Measurements from ENCODE around the gene MRAS.
"Not testable (repeated sequence)": the region's sequence is repeated elsewhere in the genome, so short reads cannot be mapped to it uniquely, and the experiment has no call there.

Gene MRAS

GRCh38 chr3:138450181-138450580 lies 101.8 kb downstream of the MRAS start:
- Histone ChIP-seq H3K4me3 (replicated peaks; ENCODE audit: low read depth, low read length) (no peak overlapping the region), H3K36me3 (ENCODE audit: control insufficient read depth, insufficient read depth, low read length) (no peaks in the 10 kb centered on the region), H3K27me3 (replicated peaks; ENCODE audit: control insufficient read depth, insufficient read depth, low read length) (peaks cover 1% of the 10 kb centered on the region)
- DNase-seq (ENCODE audit: extremely low read depth, insufficient read length): no peak
- no peak for TF ChIP-seq CTCF (IDR thresholded peaks at IDR 0.05; ENCODE audit: insufficient read depth, low read length, poor library complexity, severe bottlenecking)

GRCh38 chr3:138450704-138451424 lies 102.5 kb downstream of the MRAS start:
- TF ChIP-seq CTCF (IDR thresholded peaks at IDR 0.05; ENCODE audit: insufficient read depth, low read length, poor library complexity, severe bottlenecking): no peak
- H3K36me3 ChIP-seq (ENCODE audit: control insufficient read depth, insufficient read depth, low read length): no peaks in the 10 kb centered on the region
- no peak for DNase-seq (ENCODE audit: extremely low read depth, insufficient read length)
- peaks cover 1% of the 10 kb centered on the region for H3K27me3 ChIP-seq (replicated peaks; ENCODE audit: control insufficient read depth, insufficient read depth, low read length)
- no peak overlapping the region for H3K4me3 ChIP-seq (replicated peaks; ENCODE audit: low read depth, low read length)

GRCh38 chr3:138451595-138452162 lies 103.3 kb downstream of the MRAS start:
- TF ChIP-seq CTCF (IDR thresholded peaks at IDR 0.05; ENCODE audit: insufficient read depth, low read length, poor library complexity, severe bottlenecking): no peak
- DNase-seq (ENCODE audit: extremely low read depth, insufficient read length): no peak
- Histone ChIP-seq H3K4me3 (replicated peaks; ENCODE audit: low read depth, low read length) (no peak overlapping the region), H3K36me3 (ENCODE audit: control insufficient read depth, insufficient read depth, low read length) (no peaks in the 10 kb centered on the region), H3K27me3 (replicated peaks; ENCODE audit: control insufficient read depth, insufficient read depth, low read length) (peaks cover 1% of the 10 kb centered on the region)

DNA sequence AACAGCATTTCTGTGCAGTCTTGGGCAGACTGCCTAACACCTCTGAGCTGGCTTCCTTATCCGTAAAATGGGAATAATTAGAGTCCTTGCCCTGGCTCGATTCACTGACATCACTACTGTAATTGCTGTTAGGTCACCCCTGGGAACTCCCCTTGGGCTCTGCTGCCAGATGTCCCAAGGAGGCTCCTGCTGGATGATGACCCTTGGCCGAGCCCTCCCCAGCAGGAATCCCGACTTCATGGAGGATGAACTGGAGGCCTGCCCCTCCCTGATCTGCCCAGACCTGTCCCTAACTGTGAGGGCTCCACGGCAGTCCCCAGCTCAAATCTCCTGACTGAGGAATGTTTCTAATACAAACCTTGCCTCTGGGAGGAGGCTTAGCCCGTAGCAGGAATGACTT lies 104.1 kb downstream of the MRAS start:
- Histone ChIP-seq H3K36me3 (ENCODE audit: control insufficient read depth, insufficient read depth, low read length) (no peaks in the 10 kb centered on the region), H3K27me3 (replicated peaks; ENCODE audit: control insufficient read depth, insufficient read depth, low read length) (peaks cover 1% of the 10 kb centered on the region), H3K4me3 (replicated peaks; ENCODE audit: low read depth, low read length) (no peak overlapping the region)
- DNase-seq (ENCODE audit: extremely low read depth, insufficient read length): no peak
- no peak for TF ChIP-seq CTCF (IDR thresholded peaks at IDR 0.05; ENCODE audit: insufficient read depth, low read length, poor library complexity, severe bottlenecking)

GRCh38 chr3:138453940-138454339 lies 105.6 kb downstream of the MRAS start:
- H3K27me3 ChIP-seq (replicated peaks; ENCODE audit: control insufficient read depth, insufficient read depth, low read length); DNase-seq (ENCODE audit: extremely low read depth, insufficient read length); H3K36me3 ChIP-seq (ENCODE audit: control insufficient read depth, insufficient read depth, low read length); H3K4me3 ChIP-seq (replicated peaks; ENCODE audit: low read depth, low read length): not testable (repeated sequence)

Measured in GM06990 (cell line).